Measurements from ENCODE around the gene FFAR3. TPM values are rescaled to one million over a fixed set of nuclear protein-coding genes. Genes with fewer than 3 reads are reported as not detected.

FFAR3 gene
- total and polyA plus RNA-seq, 9 of the 15 experiments (the other 6 are each of a cell fraction or from before 2014, with no cell fraction given): not detected

GRCh38 chr19:35309481-35310279, 48.6 kb upstream of the FFAR3 start (continued):
- TF ChIP-seq, protein P1, sequence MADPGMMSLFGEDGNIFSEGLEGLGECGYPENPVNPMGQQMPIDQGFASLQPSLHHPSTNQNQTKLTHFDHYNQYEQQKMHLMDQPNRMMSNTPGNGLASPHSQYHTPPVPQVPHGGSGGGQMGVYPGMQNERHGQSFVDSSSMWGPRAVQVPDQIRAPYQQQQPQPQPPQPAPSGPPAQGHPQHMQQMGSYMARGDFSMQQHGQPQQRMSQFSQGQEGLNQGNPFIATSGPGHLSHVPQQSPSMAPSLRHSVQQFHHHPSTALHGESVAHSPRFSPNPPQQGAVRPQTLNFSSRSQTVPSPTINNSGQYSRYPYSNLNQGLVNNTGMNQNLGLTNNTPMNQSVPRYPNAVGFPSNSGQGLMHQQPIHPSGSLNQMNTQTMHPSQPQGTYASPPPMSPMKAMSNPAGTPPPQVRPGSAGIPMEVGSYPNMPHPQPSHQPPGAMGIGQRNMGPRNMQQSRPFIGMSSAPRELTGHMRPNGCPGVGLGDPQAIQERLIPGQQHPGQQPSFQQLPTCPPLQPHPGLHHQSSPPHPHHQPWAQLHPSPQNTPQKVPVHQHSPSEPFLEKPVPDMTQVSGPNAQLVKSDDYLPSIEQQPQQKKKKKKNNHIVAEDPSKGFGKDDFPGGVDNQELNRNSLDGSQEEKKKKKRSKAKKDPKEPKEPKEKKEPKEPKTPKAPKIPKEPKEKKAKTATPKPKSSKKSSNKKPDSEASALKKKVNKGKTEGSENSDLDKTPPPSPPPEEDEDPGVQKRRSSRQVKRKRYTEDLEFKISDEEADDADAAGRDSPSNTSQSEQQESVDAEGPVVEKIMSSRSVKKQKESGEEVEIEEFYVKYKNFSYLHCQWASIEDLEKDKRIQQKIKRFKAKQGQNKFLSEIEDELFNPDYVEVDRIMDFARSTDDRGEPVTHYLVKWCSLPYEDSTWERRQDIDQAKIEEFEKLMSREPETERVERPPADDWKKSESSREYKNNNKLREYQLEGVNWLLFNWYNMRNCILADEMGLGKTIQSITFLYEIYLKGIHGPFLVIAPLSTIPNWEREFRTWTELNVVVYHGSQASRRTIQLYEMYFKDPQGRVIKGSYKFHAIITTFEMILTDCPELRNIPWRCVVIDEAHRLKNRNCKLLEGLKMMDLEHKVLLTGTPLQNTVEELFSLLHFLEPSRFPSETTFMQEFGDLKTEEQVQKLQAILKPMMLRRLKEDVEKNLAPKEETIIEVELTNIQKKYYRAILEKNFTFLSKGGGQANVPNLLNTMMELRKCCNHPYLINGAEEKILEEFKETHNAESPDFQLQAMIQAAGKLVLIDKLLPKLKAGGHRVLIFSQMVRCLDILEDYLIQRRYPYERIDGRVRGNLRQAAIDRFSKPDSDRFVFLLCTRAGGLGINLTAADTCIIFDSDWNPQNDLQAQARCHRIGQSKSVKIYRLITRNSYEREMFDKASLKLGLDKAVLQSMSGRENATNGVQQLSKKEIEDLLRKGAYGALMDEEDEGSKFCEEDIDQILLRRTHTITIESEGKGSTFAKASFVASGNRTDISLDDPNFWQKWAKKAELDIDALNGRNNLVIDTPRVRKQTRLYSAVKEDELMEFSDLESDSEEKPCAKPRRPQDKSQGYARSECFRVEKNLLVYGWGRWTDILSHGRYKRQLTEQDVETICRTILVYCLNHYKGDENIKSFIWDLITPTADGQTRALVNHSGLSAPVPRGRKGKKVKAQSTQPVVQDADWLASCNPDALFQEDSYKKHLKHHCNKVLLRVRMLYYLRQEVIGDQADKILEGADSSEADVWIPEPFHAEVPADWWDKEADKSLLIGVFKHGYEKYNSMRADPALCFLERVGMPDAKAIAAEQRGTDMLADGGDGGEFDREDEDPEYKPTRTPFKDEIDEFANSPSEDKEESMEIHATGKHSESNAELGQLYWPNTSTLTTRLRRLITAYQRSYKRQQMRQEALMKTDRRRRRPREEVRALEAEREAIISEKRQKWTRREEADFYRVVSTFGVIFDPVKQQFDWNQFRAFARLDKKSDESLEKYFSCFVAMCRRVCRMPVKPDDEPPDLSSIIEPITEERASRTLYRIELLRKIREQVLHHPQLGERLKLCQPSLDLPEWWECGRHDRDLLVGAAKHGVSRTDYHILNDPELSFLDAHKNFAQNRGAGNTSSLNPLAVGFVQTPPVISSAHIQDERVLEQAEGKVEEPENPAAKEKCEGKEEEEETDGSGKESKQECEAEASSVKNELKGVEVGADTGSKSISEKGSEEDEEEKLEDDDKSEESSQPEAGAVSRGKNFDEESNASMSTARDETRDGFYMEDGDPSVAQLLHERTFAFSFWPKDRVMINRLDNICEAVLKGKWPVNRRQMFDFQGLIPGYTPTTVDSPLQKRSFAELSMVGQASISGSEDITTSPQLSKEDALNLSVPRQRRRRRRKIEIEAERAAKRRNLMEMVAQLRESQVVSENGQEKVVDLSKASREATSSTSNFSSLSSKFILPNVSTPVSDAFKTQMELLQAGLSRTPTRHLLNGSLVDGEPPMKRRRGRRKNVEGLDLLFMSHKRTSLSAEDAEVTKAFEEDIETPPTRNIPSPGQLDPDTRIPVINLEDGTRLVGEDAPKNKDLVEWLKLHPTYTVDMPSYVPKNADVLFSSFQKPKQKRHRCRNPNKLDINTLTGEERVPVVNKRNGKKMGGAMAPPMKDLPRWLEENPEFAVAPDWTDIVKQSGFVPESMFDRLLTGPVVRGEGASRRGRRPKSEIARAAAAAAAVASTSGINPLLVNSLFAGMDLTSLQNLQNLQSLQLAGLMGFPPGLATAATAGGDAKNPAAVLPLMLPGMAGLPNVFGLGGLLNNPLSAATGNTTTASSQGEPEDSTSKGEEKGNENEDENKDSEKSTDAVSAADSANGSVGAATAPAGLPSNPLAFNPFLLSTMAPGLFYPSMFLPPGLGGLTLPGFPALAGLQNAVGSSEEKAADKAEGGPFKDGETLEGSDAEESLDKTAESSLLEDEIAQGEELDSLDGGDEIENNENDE (IDR thresholded peaks at IDR 0.05; ENCODE audit: low read depth, low read length): no peak
- TF ChIP-seq DLX4 (CRISPR knock-in tag; IDR thresholded peaks at IDR 0.05) (no peak), IRF2 (CRISPR knock-in tag; IDR thresholded peaks at IDR 0.05) (0 out of 2 replicates have a peak, but pooled peaks have one; percentile 14), SMARCB1 (IDR thresholded peaks at IDR 0.05; ENCODE audit: insufficient read length, low read depth) (no peak), MBD2 (IDR thresholded peaks at IDR 0.05; ENCODE audit: borderline replicate concordance, low read depth) (0 out of 2 replicates have a peak, but pooled peaks have one; percentile 12), L3MBTL2 (IDR thresholded peaks at IDR 0.05) (peak; percentile 99), RHOXF2B (CRISPR knock-in tag; conservative IDR thresholded peaks at IDR 0.05) (no peak), THRAP3 (IDR thresholded peaks at IDR 0.05; ENCODE audit: borderline replicate concordance) (no peak), E2F8 (IDR thresholded peaks at IDR 0.05; ENCODE audit: low read depth, partially characterized antibody) (peak; percentile 22), RBM34 (IDR thresholded peaks at IDR 0.05; ENCODE audit: borderline replicate concordance, insufficient read depth, low read length) (no peak)
- TF ChIP-seq, protein P2, sequence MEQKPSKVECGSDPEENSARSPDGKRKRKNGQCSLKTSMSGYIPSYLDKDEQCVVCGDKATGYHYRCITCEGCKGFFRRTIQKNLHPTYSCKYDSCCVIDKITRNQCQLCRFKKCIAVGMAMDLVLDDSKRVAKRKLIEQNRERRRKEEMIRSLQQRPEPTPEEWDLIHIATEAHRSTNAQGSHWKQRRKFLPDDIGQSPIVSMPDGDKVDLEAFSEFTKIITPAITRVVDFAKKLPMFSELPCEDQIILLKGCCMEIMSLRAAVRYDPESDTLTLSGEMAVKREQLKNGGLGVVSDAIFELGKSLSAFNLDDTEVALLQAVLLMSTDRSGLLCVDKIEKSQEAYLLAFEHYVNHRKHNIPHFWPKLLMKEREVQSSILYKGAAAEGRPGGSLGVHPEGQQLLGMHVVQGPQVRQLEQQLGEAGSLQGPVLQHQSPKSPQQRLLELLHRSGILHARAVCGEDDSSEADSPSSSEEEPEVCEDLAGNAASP (IDR thresholded peaks at IDR 0.05): no peak; the same call in 1 of the 2 replicates
